ENCODE measurements around the gene PALLD.

The PALLD gene

DNA sequence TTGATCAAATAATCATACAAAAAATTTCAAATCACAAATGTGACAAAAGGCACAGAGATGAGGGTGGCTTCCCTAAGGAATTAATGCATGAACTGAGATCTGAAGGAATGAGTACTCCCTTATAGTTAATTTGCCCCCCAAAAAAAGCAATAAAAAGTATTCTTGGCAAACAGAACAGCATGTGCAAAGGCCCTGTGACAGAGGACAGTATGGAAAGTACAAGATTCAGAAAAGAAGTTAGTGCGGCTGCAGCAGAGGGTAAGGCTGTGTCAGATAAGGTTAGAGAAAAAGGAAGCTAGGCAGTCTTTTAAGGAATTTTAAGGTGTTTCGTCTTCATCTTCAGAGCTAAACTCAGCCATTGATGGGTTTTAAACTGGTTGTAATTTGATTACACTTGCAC is 23.9 kb upstream of the PALLD start:
- Histone ChIP-seq H3K27ac (no peak overlapping the region), H3K4me3 (no peak overlapping the region)
- no peak for DNase-seq (ENCODE audit: low spot score)
- TF ChIP-seq, protein P1, sequence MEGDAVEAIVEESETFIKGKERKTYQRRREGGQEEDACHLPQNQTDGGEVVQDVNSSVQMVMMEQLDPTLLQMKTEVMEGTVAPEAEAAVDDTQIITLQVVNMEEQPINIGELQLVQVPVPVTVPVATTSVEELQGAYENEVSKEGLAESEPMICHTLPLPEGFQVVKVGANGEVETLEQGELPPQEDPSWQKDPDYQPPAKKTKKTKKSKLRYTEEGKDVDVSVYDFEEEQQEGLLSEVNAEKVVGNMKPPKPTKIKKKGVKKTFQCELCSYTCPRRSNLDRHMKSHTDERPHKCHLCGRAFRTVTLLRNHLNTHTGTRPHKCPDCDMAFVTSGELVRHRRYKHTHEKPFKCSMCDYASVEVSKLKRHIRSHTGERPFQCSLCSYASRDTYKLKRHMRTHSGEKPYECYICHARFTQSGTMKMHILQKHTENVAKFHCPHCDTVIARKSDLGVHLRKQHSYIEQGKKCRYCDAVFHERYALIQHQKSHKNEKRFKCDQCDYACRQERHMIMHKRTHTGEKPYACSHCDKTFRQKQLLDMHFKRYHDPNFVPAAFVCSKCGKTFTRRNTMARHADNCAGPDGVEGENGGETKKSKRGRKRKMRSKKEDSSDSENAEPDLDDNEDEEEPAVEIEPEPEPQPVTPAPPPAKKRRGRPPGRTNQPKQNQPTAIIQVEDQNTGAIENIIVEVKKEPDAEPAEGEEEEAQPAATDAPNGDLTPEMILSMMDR (IDR thresholded peaks at IDR 0.05) = no peak

DNA sequence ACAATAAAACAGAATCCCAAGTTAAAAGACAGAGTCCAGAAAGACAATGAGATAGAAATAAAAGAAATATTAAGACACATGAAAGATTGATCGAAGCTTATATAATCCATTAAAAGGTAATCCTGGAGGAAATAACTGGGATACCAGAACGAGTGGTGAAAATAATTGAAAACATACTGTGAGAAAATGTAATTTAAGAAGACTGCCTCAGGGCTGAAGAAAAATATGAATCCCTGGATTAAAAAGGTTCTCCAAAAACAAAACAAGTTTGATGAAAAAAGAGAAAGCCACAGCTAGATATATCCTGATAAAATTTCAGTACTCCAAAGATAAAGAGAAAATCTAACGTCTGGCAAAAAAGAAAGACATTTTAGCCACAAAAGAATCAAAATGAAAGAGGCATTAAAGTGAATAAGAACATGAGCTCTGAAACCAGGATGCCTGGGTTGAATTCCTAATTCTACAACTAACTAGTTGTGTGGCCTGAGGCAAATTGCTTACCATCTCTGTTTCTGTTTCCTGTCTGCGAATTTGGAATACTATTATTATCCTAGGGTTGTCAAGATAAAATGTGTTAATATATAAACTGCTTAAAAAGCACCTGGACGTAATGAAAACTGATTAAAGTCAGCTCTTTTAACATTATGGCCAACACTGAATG is 22.1 kb upstream of the PALLD start:
- TF ChIP-seq, protein P1 (IDR thresholded peaks at IDR 0.05) = no peak
- Histone ChIP-seq H3K27ac (no peak overlapping the region), H3K4me3 (no peak overlapping the region)
- no peak for DNase-seq (ENCODE audit: low spot score)

DNA sequence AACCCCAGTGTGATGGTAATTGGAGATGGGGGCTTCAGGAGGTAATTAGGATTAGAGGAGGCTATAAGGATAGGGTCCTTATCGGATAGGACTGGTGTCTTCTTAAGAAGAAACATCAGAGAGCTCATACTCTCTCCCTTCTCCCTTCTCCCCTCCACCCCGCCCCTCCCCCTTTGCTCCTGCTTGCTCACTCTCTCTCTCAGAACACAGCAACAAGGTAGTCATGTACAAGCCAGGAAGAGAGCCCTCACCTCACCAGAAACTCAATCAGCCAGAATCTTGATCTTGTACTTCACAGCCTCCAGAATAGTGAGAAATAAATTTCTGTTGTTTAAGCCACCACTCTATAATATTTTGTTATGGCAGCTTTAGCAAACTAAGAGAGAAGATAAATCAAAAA is 21.1 kb upstream of the PALLD start:
- no peak for DNase-seq (ENCODE audit: low spot score)
- H3K27ac ChIP-seq = no peak overlapping the region
- TF ChIP-seq, protein P1 (IDR thresholded peaks at IDR 0.05) = no peak
- H3K4me3 ChIP-seq = no peak overlapping the region

DNA sequence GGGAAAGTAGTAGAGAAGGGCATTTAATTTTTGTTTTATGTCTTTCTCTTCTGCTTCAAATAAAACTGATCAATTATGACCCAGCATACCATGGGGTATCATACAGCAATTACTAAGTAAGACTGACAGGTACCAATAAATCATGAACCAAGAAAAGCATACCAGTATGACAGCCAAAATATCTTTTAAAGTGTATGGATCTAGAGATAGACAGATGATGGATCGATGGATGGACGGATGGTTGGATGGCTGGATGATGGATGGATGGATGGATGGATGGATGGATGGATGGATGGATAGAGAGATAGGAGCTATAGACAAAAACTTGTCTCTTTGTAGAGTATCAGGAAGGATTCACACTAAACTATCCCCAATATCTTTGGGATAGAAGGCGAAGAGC is 18.0 kb upstream of the PALLD start:
- H3K4me3 ChIP-seq = no peak overlapping the region
- H3K27ac ChIP-seq = no peak overlapping the region
- TF ChIP-seq, protein P1 (IDR thresholded peaks at IDR 0.05) = no peak
- DNase-seq (ENCODE audit: low spot score) = no peak

DNA sequence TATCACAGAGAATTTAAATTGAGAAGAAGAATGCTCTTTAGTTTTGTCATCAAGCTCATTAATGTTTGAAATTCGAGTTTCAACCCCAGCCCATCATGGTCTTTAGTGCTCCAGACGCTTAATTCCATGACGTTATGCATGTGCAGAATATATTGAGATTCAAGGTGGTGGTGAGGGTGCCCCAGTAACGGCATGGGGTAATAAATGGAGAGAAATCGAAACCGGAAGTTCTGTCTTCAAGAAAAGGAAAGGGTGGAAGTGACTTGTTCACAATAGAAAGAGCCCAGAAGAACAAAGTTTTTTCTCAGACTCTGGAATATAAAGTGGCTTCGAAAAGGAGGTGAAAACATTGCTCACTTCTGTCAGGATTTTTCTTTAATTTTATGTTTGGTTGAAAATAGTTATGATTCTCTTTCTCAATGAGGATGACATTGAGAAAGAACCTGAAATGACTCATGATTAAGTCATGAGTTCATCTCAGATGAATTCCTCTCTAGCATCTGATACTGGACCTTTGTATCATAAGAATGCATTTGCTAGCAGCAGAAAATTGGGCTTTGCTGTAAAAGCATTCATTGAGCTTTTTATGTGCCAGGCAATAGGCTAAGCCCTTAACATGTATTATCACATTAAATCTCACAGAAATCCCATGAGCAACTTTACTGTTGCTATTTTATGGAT is 15.8 kb upstream of the PALLD start:
- TF ChIP-seq, protein P1 (IDR thresholded peaks at IDR 0.05) = no peak
- Histone ChIP-seq H3K4me3 (peak overlapping the region; percentile 83), H3K27ac (peak overlapping the region; percentile 90)
- DNase-seq (ENCODE audit: low spot score) = no peak

DNA sequence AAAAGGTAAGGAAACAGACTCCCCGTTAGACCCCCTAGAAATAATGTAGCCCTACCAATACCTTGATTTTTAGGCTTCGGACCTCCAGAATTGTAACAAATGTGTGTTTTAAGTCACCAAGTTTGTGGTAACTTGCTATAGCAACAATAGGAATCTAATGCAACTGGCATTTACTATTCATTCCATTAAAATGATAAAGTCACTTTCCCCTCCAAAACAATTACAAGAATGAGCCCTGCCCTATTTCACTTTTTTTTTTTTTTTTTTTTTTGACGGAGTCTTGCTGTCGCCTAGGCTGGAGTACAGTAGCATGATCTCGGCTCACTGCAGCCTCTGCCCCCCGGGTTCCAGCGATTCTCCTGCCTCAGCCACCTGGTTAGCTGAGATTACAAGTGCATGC is 13.0 kb upstream of the PALLD start:
- TF ChIP-seq, protein P1 (IDR thresholded peaks at IDR 0.05) = no peak
- DNase-seq (ENCODE audit: low spot score) = no peak
- Histone ChIP-seq H3K27ac (no peak overlapping the region), H3K4me3 (no peak overlapping the region)

DNA sequence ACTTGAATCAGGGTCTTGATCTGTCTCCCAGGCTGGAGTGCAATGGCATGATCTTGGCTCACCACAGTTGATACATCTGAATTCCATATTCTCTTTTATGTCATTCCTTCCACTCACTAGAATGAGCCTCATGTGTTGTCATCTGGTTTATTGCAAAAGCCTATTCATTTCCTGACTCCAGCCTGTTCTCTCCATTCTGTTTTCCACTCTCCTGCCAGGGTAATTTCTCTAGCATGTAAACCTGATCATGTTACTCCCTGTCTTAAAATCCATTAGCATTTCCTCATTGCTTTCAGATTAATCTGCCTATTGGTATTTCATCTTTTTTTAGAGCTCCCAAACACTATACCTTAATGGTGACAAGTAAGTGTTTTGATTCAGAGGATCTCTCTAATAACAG is 12.2 kb upstream of the PALLD start:
- no peak for DNase-seq (ENCODE audit: low spot score)
- TF ChIP-seq, protein P1 (IDR thresholded peaks at IDR 0.05) = no peak
- Histone ChIP-seq H3K4me3 (no peak overlapping the region), H3K27ac (no peak overlapping the region)

All from coronary artery (tissue), 2 donors.